HAP-1 (cell line): ENCODE measurements around the gene MFN2.
"Not testable (repeated sequence)": the region's sequence is repeated elsewhere in the genome, so short reads cannot be mapped to it uniquely, and the experiment has no call there.

ENCODE experiments used
- DNase-seq, 2 experiments: peaks; one replicate each; pipeline ENCODE4 v3.0.0-alpha.2; 2016 to 2020; ENCODE audit warnings: low spot score in 2 of 2
- H3K27me3 ChIP-seq: fragments of 250-450 bp; sonication (Bioruptor Pico); 2 replicates; pipeline ENCODE4 v1.5.1; 2020; ENCODE audit warnings: low read depth, mild to moderate bottlenecking, moderate library complexity
- H3K36me3 ChIP-seq: fragments of 250-450 bp; sonication (Bioruptor Pico); replicated peaks from 2 replicates; pipeline ENCODE4 v1.5.1; 2020; ENCODE audit warnings: mild to moderate bottlenecking
- H3K4me1 ChIP-seq: fragments of 250-450 bp; sonication (Bioruptor Pico); 2 replicates; pipeline ENCODE4 v1.5.1; 2020; ENCODE audit warnings: mild to moderate bottlenecking
- H3K4me3 ChIP-seq: fragments of 250-450 bp; sonication (Bioruptor Pico); 2 replicates; pipeline ENCODE4 v1.5.1; 2020; ENCODE audit warnings: mild to moderate bottlenecking, moderate library complexity
- H3K9me3 ChIP-seq: fragments of 250-450 bp; sonication (Bioruptor Pico); 2 replicates; pipeline ENCODE4 v1.5.1; 2020; ENCODE audit warnings: mild to moderate bottlenecking, moderate library complexity
- in situ Hi-C: fragments of 300-500 bp; cut with MboI; formaldehyde crosslinking; loops from 3 replicates; pipeline ENCODE4 v1.14.3; 2020; ENCODE audit warnings: low sequenced_read_pairs, inconsistent platforms, mixed read lengths

MFN2 gene

DNA sequence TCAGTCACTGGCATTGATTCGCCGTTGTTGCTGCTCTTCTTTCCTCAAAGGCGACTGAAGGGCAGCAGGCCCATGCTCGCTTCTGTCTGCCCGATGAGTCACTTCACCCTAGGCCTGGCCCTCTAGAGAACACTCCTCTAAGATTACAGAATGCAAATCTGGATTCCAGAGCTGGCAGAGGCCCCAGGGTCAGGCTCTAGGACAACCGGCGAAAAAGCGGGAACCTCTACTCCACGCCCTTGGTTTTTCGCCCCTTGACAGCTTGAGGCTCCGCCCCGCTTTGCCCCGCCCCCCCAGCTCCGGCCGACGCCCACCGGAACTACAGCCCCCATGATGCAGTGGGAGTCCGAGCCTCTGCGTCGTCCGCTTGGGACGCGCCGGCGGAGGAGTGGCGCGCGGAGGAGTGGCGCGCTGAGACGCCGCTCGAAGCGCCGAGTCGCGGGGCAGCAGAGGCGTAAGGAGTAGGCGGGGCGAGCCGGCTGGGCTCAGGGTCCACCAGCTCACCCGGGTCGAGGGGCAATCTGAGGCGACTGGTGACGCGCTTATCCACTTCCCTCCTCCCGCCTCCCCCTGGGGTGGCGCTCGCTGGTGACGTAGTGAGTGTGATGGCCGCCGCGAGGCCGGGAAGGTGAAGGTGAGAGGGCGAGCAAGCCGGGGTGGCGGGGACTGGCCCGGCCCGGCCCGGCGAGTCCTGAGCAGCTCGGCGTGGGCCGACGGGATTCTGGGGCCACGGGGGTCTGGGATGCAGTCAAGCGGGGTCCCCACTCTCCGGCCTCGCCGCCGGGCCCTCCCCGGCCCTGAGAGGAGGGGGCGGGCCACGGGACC lies at the start of gene MFN2:
Gene MFN2, plus strand, starts transcription at position 594 of the 825 bp plus-strand sequence. CDS start 8,725 bp downstream, outside the sequence.
- in situ Hi-C loops, result no loop called here
- H3K36me3 ChIP-seq, result peaks cover 32% of the 10 kb centered on the region
- no peaks in the 10 kb centered on the region for H3K9me3 ChIP-seq
- no peaks in the 10 kb centered on the region for H3K27me3 ChIP-seq
- H3K4me3 ChIP-seq, result peak within 1 kb of the TSS; percentile 93
- DNase-seq, result peak; percentile 96 to 98
- H3K4me1 ChIP-seq, result peaks cover 11% of the 10 kb centered on the region

DNA sequence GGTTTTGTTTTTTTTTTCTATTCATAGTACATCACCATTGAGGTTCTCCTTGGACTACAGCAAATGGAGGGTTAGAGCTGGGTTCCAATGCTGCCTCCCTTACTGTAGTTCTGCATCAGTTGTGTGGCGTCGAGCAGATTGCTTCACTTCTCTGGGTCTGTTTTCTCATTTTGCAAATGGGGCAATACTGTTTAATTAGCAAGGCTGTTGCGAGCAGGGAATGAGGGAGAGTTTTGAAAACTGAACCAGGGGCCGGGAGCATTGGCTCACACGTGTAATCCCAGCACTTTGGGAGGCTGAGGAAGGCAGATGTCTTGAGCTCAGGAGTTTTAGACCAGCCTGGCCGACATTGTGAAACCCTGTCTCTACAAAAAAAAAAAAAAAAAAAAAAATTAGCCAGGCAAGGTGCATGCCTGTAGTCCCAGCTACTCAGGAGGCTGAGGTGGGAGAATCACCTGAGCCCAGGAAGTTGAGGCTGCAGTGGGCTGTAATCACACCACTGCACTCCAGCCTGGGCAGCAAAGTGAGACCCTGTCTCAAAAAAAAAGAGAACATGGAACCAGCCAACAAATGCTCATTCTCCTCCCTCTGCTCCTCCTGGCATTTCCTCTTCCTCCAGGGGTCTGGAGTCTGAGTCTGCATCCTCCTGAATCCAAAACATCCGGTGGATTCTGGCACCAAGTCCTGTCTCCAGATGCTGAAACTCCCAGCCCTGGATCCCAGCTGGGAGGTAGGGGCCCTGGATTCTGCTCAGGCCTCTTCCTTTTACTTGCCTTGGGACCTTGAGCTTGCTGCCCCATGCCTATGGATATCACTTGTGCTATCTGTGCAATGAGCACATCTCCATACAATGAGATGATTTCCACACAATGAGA lies 49.4 kb upstream of the MFN2 start:
- peaks cover 10% of the 10 kb centered on the region for H3K4me1 ChIP-seq
- H3K27me3 ChIP-seq, result no peaks in the 10 kb centered on the region
- no peaks in the 10 kb centered on the region for H3K9me3 ChIP-seq
- no peak overlapping the region for H3K4me3 ChIP-seq
- DNase-seq, result no peak
- no peaks in the 10 kb centered on the region for H3K36me3 ChIP-seq
- in situ Hi-C loops, result no loop called here

DNA sequence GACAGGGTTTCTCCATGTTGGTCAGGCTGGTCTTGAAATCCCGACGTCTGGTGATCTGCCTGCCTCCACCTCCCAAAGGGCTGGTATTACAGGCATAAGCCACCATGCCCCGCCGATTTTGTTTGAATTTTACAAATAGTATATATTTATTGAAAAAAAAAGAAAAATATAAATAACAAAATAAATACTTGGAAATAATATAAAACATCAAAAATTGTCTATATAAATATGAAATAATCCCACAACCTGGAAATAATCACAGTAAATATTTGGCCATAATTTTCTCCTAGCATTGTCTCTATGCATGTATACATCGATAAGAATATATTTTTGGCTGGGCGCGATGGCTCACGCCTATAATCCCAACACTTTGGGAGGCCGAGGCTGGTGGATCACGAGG lies 48.4 kb upstream of the MFN2 start:
- in situ Hi-C loops, result no loop called here
- DNase-seq, result no peak
- no peaks in the 10 kb centered on the region for H3K36me3 ChIP-seq
- H3K27me3 ChIP-seq, result no peaks in the 10 kb centered on the region
- H3K4me1 ChIP-seq, result peaks cover 10% of the 10 kb centered on the region
- H3K4me3 ChIP-seq, result no peak overlapping the region
- H3K9me3 ChIP-seq, result no peaks in the 10 kb centered on the region

DNA sequence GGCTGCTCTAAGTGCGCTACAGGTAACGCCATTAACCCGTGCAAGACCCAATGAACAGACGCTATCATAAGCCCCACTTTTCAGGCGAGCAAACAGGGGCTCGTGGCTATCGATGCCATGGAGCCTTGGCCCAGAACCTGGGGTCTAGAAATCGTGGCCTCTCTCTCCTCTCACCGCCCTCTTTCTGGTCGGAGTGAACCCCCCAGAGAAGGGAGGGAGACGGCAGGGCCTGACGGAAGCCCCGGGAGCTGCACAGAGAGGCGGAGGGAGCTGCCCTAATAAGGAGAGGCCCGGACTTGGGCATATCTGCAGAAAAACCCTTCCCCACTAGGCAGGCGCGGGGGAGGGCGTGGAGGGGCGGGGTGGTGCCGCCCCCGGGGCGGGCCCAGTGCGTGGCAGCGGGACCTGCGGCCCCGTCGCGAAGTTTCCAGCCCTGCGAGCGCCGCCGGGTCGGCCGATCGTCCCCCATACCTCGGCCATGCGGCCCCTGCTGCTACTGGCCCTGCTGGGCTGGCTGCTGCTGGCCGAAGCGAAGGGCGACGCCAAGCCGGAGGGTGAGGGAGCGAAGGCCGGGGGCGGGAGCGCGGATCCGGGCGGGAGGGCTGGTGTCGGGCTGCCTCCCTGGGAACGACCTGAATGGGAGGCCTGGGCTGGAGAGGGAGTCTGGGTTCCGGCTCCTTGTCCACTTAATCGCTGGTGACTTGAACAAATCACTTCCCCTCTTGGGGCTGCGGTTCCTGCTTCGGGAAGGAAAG lies 45.8 kb upstream of the MFN2 start, which contains the start of gene PLOD1:
Gene PLOD1, plus strand, starts transcription at position 416 of the 755 bp plus-strand sequence. Its CDS starts 63 bp downstream, at position 479.
- no peaks in the 10 kb centered on the region for H3K27me3 ChIP-seq
- in situ Hi-C loops, result no loop called here
- no peaks in the 10 kb centered on the region for H3K9me3 ChIP-seq
- peak within 1 kb of the TSS; percentile 61 for H3K4me3 ChIP-seq
- peaks cover 4% of the 10 kb centered on the region; the same call in 1 of the 2 replicates for H3K36me3 ChIP-seq
- peak; percentile 84 to 94 for DNase-seq
- H3K4me1 ChIP-seq, result peaks cover 10% of the 10 kb centered on the region

DNA sequence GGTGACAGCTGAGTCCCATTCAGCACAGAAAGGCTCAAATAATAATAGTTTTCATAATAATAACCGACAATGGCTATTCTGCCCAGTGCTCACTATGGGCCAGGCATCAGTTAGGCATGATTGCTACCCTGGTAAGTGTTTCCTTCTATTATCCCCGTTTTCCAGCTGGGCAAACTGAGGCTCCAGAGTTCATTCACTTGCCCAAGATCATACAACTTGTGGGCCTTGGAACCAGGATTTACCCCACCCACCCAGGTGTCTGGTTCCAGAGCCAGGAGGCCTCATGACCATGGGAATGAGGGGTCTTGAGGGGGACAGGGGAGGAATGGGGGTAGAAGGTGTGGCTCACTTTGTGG lies 45.2 kb upstream of the MFN2 start:
- in situ Hi-C loops, result no loop called here
- peaks cover 6% of the 10 kb centered on the region for H3K4me1 ChIP-seq

DNA sequence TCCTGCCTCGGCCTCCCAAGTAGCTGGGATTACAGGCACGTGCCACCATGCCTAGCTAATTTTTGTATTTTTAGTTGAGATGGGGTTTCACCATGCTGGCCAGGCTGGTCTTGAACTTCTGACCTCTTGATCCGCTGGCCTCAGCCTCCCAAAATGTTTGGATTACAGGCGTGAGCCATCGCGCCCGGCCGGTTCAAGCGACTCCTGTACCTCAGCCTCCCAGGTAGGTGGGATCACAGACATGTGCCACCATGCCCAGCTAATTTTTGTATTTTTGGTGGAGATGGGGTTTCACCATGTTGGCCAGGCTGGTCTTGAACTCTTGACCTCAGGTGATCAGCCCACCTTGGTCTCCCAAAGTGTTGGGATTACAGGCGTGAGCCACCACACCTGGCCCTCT lies 44.5 kb upstream of the MFN2 start:
- H3K36me3 ChIP-seq, H3K27me3 ChIP-seq, H3K9me3 ChIP-seq, DNase-seq, in situ Hi-C loops, H3K4me3 ChIP-seq, H3K4me1 ChIP-seq: not testable (repeated sequence)

More for the DNA sequence above, 45.2 kb upstream of the MFN2 start:
- H3K27me3 ChIP-seq, result no peaks in the 10 kb centered on the region
- DNase-seq, result no peak
- no peaks in the 10 kb centered on the region for H3K9me3 ChIP-seq
- H3K36me3 ChIP-seq, result peaks cover 4% of the 10 kb centered on the region; the same call in 1 of the 2 replicates
- peak overlapping the region; percentile 61 for H3K4me3 ChIP-seq

DNA sequence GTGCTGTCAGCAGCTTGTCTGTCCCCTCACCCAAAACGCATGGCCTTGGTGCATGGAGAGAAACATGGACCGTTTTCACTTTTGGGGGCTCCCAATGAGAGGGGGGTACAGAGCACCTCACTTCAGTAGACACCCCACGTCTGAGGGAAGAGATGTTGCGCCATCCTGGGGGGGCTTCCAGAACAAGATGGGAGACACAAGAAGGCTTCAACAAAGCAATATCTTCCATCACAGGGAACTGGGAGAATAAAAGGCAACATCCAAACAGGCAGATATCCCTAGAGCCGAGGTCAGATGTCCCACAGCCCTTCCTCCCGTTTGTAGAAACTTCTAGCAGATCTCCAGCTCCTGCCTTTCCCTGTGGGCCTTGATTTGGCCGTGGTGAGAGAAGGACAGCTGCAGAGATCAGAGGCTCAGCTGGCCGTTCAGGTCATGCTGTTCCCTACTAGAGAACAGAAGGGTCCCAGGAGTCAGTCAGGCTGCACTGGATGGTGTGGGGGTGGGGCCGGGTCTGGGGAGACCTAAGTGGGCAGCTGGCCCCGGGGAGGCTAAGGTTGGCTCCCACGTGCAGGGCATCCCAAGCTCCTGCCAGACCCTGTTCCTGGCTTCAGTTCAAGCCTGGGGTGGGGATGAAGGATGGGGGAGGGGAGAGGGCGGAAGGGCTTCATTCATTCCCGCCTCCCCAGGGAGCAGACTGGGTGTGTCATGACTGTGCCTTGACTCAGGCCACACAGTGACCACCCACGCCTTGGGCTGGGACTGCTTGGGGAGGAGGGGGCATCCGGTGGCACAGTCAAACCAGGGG lies 41.3 kb upstream of the MFN2 start:
- DNase-seq, result no peak
- in situ Hi-C loops, result no loop called here
- Histone ChIP-seq H3K4me1 (peaks cover 6% of the 10 kb centered on the region), H3K9me3 (no peaks in the 10 kb centered on the region), H3K4me3 (no peak overlapping the region), H3K27me3 (no peaks in the 10 kb centered on the region), H3K36me3 (peaks cover 4% of the 10 kb centered on the region; the same call in 1 of the 2 replicates)

DNA sequence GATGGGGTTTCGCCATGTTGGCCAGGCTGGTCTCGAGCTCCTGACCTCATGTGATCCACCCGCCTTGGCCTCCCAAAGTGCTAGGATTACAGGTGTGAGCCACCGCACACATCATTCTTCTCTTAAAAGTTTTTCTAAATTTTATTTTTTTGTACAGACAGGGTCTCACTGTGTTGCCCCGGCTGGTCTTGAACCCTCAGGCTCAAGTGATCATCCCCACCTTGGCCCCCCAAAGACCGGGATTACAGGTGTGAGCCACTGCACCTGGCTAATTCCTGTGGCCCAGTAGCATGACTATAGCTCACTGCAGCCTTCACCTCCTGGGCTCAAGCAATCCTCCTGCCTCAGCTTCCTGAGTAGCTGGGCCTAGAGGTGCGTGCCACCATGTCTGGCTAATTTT lies 40.5 kb upstream of the MFN2 start:
- DNase-seq, H3K9me3 ChIP-seq, H3K4me3 ChIP-seq, in situ Hi-C loops, H3K4me1 ChIP-seq, H3K27me3 ChIP-seq, H3K36me3 ChIP-seq: not testable (repeated sequence)

DNA sequence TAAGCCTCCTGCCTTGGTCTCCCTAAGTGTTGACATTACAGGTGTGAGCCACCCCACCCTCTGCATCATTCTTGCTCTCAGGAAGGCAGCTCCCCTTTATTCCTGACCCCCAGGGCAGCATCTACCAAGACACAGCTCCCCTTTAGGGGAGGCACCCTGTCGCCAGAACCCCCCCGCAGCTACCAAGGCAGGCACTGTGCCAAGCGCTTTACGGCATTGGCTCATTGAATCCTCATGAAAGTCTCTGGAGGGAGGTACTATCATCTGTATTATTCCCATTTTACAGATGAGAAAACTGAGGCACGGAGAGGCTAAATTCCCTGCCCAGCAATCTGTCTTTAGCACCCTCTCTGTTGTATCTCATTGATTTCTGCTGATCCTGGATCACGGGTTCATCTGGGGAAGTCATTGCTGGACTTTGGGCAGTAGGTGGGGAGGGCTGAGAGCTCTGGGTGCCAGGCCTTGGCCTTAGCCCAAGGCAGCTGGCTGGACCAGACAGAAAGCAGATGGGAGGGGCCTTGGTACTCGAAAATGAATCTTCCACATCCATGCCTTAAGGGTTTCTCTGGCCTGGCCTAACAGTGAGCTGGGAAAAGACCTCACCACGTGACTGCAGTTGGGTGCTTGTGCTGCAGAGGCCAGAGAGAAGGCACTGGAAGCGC lies 39.9 kb upstream of the MFN2 start:
- no peaks in the 10 kb centered on the region for H3K27me3 ChIP-seq
- no peak overlapping the region for H3K4me3 ChIP-seq
- H3K36me3 ChIP-seq, result peaks cover 7% of the 10 kb centered on the region
- DNase-seq, result no peak
- no peaks in the 10 kb centered on the region for H3K9me3 ChIP-seq
- no peaks in the 10 kb centered on the region for H3K4me1 ChIP-seq
- in situ Hi-C loops, result no loop called here

DNA sequence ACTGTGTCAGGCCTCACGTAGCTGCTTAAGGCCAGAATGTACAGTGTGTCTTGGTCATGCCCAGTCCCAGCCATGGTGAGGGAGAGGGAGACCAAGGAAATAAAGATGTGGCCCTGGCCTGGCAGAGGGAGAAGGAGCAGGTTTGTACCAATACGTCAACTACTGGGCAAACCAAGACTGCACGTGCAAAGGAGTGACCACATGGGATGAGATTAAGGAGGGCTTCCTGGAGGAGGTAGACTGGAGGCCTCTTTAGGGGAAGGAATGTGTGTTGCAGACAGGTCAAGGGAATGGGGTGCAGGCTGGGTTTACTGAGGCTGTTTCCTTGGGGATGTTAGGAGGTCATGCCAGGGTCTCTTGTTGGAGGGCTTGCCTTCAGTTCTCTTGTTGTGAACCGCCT lies 38.0 kb upstream of the MFN2 start:
- Histone ChIP-seq H3K4me1 (no peaks in the 10 kb centered on the region), H3K27me3 (no peaks in the 10 kb centered on the region), H3K36me3 (peaks cover 9% of the 10 kb centered on the region), H3K4me3 (no peak overlapping the region), H3K9me3 (no peaks in the 10 kb centered on the region)
- no peak for DNase-seq
- in situ Hi-C loops, result no loop called here

DNA sequence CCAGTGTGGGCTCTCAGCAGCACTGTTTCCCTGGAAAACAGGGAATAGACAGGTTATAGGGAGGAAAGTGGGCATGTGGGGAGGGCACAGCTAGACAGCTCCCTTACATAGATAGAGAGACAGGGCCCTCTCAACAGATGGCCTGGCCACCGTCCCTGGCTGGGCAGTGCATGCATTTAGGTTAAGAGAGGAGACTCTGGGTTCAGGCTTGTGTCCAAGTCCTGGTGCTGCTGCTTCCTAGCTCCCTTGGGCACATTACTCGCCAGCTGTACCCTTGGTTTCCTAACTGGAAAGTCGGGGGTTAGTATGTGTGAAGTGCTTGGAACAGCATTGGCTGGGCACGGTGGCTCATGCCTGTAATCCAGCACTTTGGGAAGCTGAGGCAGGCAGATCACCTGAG lies 36.6 kb upstream of the MFN2 start:
- in situ Hi-C loops, result no loop called here
- Histone ChIP-seq H3K27me3 (no peaks in the 10 kb centered on the region), H3K4me1 (no peaks in the 10 kb centered on the region), H3K4me3 (no peak overlapping the region), H3K9me3 (no peaks in the 10 kb centered on the region; the same call in 1 of the 2 replicates), H3K36me3 (peaks cover 12% of the 10 kb centered on the region)
- no peak for DNase-seq

DNA sequence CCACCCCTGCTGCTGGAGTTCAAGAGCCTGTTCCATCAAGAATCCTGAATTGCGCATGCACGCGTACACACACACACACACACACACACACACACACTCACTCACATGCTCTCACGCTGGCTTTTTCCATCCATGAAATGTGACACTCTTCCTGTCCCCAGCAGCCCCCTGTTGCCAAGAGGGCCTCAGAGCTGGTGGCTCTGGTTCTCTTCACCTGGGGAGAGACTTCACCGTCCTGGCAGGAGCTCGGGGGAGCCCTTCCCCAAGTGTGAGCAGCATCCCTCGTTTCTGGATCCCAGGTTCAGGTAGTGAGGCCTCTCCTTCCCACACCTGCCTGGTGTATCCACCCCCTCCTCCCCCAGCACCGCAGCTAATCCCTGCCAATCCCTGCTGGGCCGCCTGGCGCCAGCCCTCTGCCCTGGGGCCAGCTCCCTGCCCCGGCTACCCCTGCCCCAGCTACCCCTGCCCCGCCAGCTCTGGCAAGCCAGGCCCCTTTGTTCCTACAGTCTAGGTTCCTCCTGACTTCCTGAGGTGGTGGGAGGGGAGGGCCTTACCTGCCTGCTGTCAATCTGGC lies 35.8 kb upstream of the MFN2 start:
- in situ Hi-C loops, result no loop called here
- DNase-seq, result no peak
- H3K4me1 ChIP-seq, result no peaks in the 10 kb centered on the region
- no peaks in the 10 kb centered on the region for H3K27me3 ChIP-seq
- H3K36me3 ChIP-seq, result peaks cover 10% of the 10 kb centered on the region
- H3K4me3 ChIP-seq, result no peak overlapping the region
- H3K9me3 ChIP-seq, result no peaks in the 10 kb centered on the region; the same call in 1 of the 2 replicates
